ENCODE results near the gene SCNN1A. TPM values are rescaled to one million over a fixed set of nuclear protein-coding genes. Genes with fewer than 3 reads are reported as not detected.
A peak's percentile ranks its signal among the peaks of the same experiment; 100 is the strongest.

SCNN1A gene
- total and polyA plus RNA-seq, 2 of the 4 experiments (the other 2 are of a cell fraction): 0.41 TPM; not detected in 1

DNA sequence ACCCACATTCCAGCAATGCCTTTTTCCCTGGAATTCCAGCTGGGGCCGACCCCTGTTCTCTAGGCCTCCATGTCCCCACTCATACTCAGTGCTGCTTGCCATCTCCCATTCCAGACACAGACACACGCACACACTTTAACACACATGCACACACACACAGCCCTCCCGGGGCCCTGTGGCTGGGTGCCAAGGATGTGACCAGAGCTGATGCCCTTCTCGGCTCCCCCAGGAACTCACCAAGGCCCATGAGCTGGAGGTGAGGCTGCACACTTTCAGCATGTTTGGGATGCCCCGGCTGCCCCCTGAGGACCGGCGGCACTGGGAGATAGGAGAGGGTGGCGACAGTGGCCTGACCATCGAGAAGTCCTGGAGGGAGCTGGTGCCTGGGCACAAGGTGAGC lies 60.6 kb downstream of the SCNN1A start:
- in situ Hi-C loops (cut with MboI; ENCODE audit: low sequenced_read_pairs): no loop called here
- H4K5ac ChIP-seq (ENCODE audit: low read depth, low read length): no peak overlapping the region

More for the DNA sequence above, 60.6 kb downstream of the SCNN1A start:
- no peaks in the 10 kb centered on the region for H3K9me3 ChIP-seq (ENCODE audit: control insufficient read depth, insufficient read depth, low read length)
- 0 out of 4 replicates have a peak overlapping the region, but pooled peaks of 1 of the 2 experiments have one; percentile 25 for H4K8ac ChIP-seq (ENCODE audit: low read depth in 2 of 2, low read length in 2 of 2)
- H3K27me3 ChIP-seq (ENCODE audit: control insufficient read depth, insufficient read depth, low read length): peaks cover 13% of the 10 kb centered on the region; the same call in 1 of the 2 replicates
- peaks cover 10% of the 10 kb centered on the region for H3K4me1 ChIP-seq (ENCODE audit: control insufficient read depth, insufficient read depth, low read length)
- no peak overlapping the region for H3K14ac ChIP-seq (replicated peaks; ENCODE audit: low read depth, low read length)
- no peak overlapping the region for H3K18ac ChIP-seq (ENCODE audit: low read depth, low read length)
- CTCF ChIA-PET: no interaction called here
- no TSS peak for BruUV-seq (replicated peaks)
- H2BK20ac ChIP-seq (ENCODE audit: low read depth, low read length): no peak overlapping the region
- H3K27ac ChIP-seq (ENCODE audit: insufficient read depth, low read length): no peak overlapping the region
- H3K79me1 ChIP-seq (ENCODE audit: low read depth in 1 of 2, low read length in 2 of 2): no peaks in the 10 kb centered on the region
- no peak overlapping the region for H3K4me2 ChIP-seq (ENCODE audit: low read depth, low read length)
- no peak overlapping the region for H2BK5ac ChIP-seq (ENCODE audit: low read depth, low read length, poor library complexity, severe bottlenecking)
- H3K23ac ChIP-seq (ENCODE audit: low read depth, low read length): no peak overlapping the region
- POLR2A ChIA-PET (ENCODE audit: unreplicated experiment): no interaction called here
- intact Hi-C loops (cut with micrococcal nuclease): no loop called here
- no peak overlapping the region for H3K9ac ChIP-seq (ENCODE audit: low read depth, low read length)
- H2AK5ac ChIP-seq (ENCODE audit: low read depth, low read length): 0 out of 2 replicates have a peak overlapping the region, but pooled peaks have one; percentile 1
- DNase-seq (no peak), ATAC-seq (ENCODE audit: low read depth) (no peak)
- H3K9me1 ChIP-seq (ENCODE audit: insufficient read depth, low read length): peaks cover 8% of the 10 kb centered on the region
- no peak overlapping the region for H2BK15ac ChIP-seq (ENCODE audit: low read depth, low read length)
- no peak overlapping the region for H3K56ac ChIP-seq (ENCODE audit: extremely low read depth, insufficient read depth, low read length)
- dilution Hi-C loops (cut with HindIII; ENCODE audit: low sequenced_read_pairs, unreplicated experiment): no loop called here
- peak overlapping the region; percentile 44 for H2AFZ ChIP-seq (replicated peaks; ENCODE audit: low read length, poor library complexity)
- no peaks in the 10 kb centered on the region for H4K20me1 ChIP-seq (ENCODE audit: insufficient read depth, low read length)
- no peak overlapping the region for H4K91ac ChIP-seq (ENCODE audit: insufficient read depth, low read depth, low read length)
- WGBS, 2 experiments (ENCODE audit: extremely low coverage in 2 of 2, insufficient read length in 1 of 2): 65% methylated on average over 2 of the region's 9 CpGs; no CpG with 5 or more reads in 1 of the 2 experiments
- peak overlapping the region; percentile 69 for H2AK9ac ChIP-seq (replicated peaks; ENCODE audit: low read depth, low read length, poor library complexity)
- H3K4ac ChIP-seq (ENCODE audit: low read depth, low read length): no peak overlapping the region
- H3K36me3 ChIP-seq (ENCODE audit: control insufficient read depth, insufficient read depth, low read length): no peaks in the 10 kb centered on the region
- TF ChIP-seq MAZ (IDR thresholded peaks at IDR 0.05; ENCODE audit: borderline replicate concordance, low read depth, low read length) (no peak), RFX5 (IDR thresholded peaks at IDR 0.05; ENCODE audit: low read depth, low read length) (no peak), MXI1 (IDR thresholded peaks at IDR 0.05; ENCODE audit: borderline replicate concordance, low read depth, low read length) (no peak), BHLHE40 (IDR thresholded peaks at IDR 0.05; ENCODE audit: low read depth, low read length) (no peak), RAD21 (IDR thresholded peaks at IDR 0.05; ENCODE audit: low read length) (no peak)
- TF ChIP-seq, protein P1, sequence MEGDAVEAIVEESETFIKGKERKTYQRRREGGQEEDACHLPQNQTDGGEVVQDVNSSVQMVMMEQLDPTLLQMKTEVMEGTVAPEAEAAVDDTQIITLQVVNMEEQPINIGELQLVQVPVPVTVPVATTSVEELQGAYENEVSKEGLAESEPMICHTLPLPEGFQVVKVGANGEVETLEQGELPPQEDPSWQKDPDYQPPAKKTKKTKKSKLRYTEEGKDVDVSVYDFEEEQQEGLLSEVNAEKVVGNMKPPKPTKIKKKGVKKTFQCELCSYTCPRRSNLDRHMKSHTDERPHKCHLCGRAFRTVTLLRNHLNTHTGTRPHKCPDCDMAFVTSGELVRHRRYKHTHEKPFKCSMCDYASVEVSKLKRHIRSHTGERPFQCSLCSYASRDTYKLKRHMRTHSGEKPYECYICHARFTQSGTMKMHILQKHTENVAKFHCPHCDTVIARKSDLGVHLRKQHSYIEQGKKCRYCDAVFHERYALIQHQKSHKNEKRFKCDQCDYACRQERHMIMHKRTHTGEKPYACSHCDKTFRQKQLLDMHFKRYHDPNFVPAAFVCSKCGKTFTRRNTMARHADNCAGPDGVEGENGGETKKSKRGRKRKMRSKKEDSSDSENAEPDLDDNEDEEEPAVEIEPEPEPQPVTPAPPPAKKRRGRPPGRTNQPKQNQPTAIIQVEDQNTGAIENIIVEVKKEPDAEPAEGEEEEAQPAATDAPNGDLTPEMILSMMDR (conservative IDR thresholded peaks at IDR 0.05; ENCODE audit: low read depth, low read length): no peak
- TF ChIP-seq, protein P2, sequence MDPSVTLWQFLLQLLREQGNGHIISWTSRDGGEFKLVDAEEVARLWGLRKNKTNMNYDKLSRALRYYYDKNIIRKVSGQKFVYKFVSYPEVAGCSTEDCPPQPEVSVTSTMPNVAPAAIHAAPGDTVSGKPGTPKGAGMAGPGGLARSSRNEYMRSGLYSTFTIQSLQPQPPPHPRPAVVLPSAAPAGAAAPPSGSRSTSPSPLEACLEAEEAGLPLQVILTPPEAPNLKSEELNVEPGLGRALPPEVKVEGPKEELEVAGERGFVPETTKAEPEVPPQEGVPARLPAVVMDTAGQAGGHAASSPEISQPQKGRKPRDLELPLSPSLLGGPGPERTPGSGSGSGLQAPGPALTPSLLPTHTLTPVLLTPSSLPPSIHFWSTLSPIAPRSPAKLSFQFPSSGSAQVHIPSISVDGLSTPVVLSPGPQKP (IDR thresholded peaks at IDR 0.05; ENCODE audit: borderline replicate concordance, low read depth, low read length): no peak
- H3K4me3 ChIP-seq (ENCODE audit: insufficient read depth, low read depth, low read length): no peak overlapping the region
- H2BK120ac ChIP-seq (ENCODE audit: low read depth, low read length): no peak overlapping the region

All from IMR-90 (cell line).